ENCODE results near the gene PROK2.

Gene PROK2

GRCh38 chr3:71784914-71785531 is at the start of gene PROK2:
Gene PROK2, minus strand, starts transcription at chr3:71785148. Its CDS starts 96 bp downstream, at chr3:71785052.
- DNase-seq (ENCODE audit: low spot score): peak; percentile 32

- no peak for DNase-seq (ENCODE audit: low spot score)
Measured at GRCh38 chr3:71831599-71831998, 46.7 kb upstream of the PROK2 start.

GRCh38 chr3:71825551-71826283 is 40.8 kb upstream of the PROK2 start:
- DNase-seq (ENCODE audit: low spot score): no peak

GRCh38 chr3:71821116-71821515 is 36.2 kb upstream of the PROK2 start:
- DNase-seq (ENCODE audit: low spot score): no peak

GRCh38 chr3:71817262-71817661 is 32.3 kb upstream of the PROK2 start:
- DNase-seq (ENCODE audit: low spot score): no peak

GRCh38 chr3:71816767-71817156 is 31.8 kb upstream of the PROK2 start:
- DNase-seq (ENCODE audit: low spot score): no peak

GRCh38 chr3:71815340-71816067 is 30.6 kb upstream of the PROK2 start:
- no peak for DNase-seq (ENCODE audit: low spot score)

- no peak for DNase-seq (ENCODE audit: low spot score)
Measured at GRCh38 chr3:71813704-71814103, 28.8 kb upstream of the PROK2 start.

GRCh38 chr3:71813073-71813472 is 28.1 kb upstream of the PROK2 start:
- DNase-seq (ENCODE audit: low spot score): no peak

- DNase-seq (ENCODE audit: low spot score): no peak
Measured at GRCh38 chr3:71810056-71810455, 25.1 kb upstream of the PROK2 start.

- no peak for DNase-seq (ENCODE audit: low spot score)
Measured at GRCh38 chr3:71809321-71810026, 24.5 kb upstream of the PROK2 start.

GRCh38 chr3:71806736-71807135 is 21.8 kb upstream of the PROK2 start:
- DNase-seq (ENCODE audit: low spot score): no peak

GRCh38 chr3:71805691-71806090 is 20.7 kb upstream of the PROK2 start:
- DNase-seq (ENCODE audit: low spot score): no peak

- no peak for DNase-seq (ENCODE audit: low spot score)
Measured at GRCh38 chr3:71805199-71805598, 20.3 kb upstream of the PROK2 start.

- DNase-seq (ENCODE audit: low spot score): no peak
Measured at GRCh38 chr3:71803248-71803647, 18.3 kb upstream of the PROK2 start.

- DNase-seq (ENCODE audit: low spot score): no peak
Measured at GRCh38 chr3:71801986-71802385, 17.0 kb upstream of the PROK2 start.

GRCh38 chr3:71800023-71800422 is 15.1 kb upstream of the PROK2 start:
- DNase-seq (ENCODE audit: low spot score): no peak

- no peak for DNase-seq (ENCODE audit: low spot score)
Measured at GRCh38 chr3:71797455-71797854, 12.5 kb upstream of the PROK2 start.

GRCh38 chr3:71796290-71796689 is 11.3 kb upstream of the PROK2 start:
- DNase-seq (ENCODE audit: low spot score): no peak

GRCh38 chr3:71791634-71792033 is 6.7 kb upstream of the PROK2 start:
- DNase-seq (ENCODE audit: low spot score): no peak

- no peak for DNase-seq (ENCODE audit: low spot score)
Measured at GRCh38 chr3:71789922-71790321, 5.0 kb upstream of the PROK2 start.

- DNase-seq (ENCODE audit: low spot score): no peak
Measured at GRCh38 chr3:71787851-71788405, 3.0 kb upstream of the PROK2 start.
